ENCODE results near the gene LYPLAL1. TPM values are rescaled to one million over a fixed set of nuclear protein-coding genes. Genes with fewer than 3 reads are reported as not detected.
A peak's percentile ranks its signal among the peaks of the same experiment; 100 is the strongest.

LYPLAL1 gene
- total and polyA plus RNA-seq, 2 of the 13 experiments (the other 11 are each of a cell fraction or from before 2014, with no cell fraction given): 17.0 to 31.6 TPM

- TF ChIP-seq GPBP1L1 (CRISPR knock-in tag; IDR thresholded peaks at IDR 0.05) (no peak), ZNF20 (CRISPR knock-in tag; IDR thresholded peaks at IDR 0.05) (no peak), MXD3 (CRISPR knock-in tag; IDR thresholded peaks at IDR 0.05) (0 out of 2 replicates have a peak, but pooled peaks have one; percentile 46), ZSCAN30 (CRISPR knock-in tag; IDR thresholded peaks at IDR 0.05) (0 out of 2 replicates have a peak, but pooled peaks have one; percentile 23), SRSF9 (IDR thresholded peaks at IDR 0.05; ENCODE audit: borderline replicate concordance, insufficient read depth, low read depth, low read length, poor library complexity, severe bottlenecking) (no peak), CC2D1A (CRISPR knock-in tag; IDR thresholded peaks at IDR 0.05) (no peak), ZNF407 (CRISPR knock-in tag; IDR thresholded peaks at IDR 0.05; ENCODE audit: not compliant biosample characterization) (peak; percentile 71), HIC2 (CRISPR knock-in tag; IDR thresholded peaks at IDR 0.05; ENCODE audit: low read depth) (peak; percentile 74), TCF7L2 (IDR thresholded peaks at IDR 0.05; ENCODE audit: low read depth, low read length) (no peak), ZNF224 (CRISPR knock-in tag; IDR thresholded peaks at IDR 0.05) (no peak), GZF1 (CRISPR knock-in tag; IDR thresholded peaks at IDR 0.05) (no peak), MAFF (IDR thresholded peaks at IDR 0.05; ENCODE audit: low read depth, low read length) (no peak), ZNF225 (CRISPR knock-in tag; IDR thresholded peaks at IDR 0.05) (no peak), MAFG (CRISPR knock-in tag; IDR thresholded peaks at IDR 0.05) (no peak), ZNF34 (CRISPR knock-in tag; IDR thresholded peaks at IDR 0.05; ENCODE audit: borderline replicate concordance) (no peak), ZNF101 (CRISPR knock-in tag; IDR thresholded peaks at IDR 0.05; ENCODE audit: borderline replicate concordance, low read depth) (no peak)
Measured at GRCh38 chr1:219173758-219174459, at the start of gene LYPLAL1 (continued).
